Mucosa of descending colon (tissue), 3 donors: Measurements from ENCODE around the gene PRMT1. TPM values are rescaled to one million over a fixed set of nuclear protein-coding genes. Genes with fewer than 3 reads are reported as not detected.

ENCODE experiments used
- ATAC-seq: fragments of 200-7000 bp; cut with Tn5 transposase; one replicate; pipeline ENCODE4 v1.9.1; 2020; ENCODE audit warnings: mild to moderate bottlenecking, moderate library complexity
- DNase-seq, 3 donors: peaks; one replicate each; pipeline ENCODE4 v3.0.0-alpha.2; 2020
- H3K36me3 ChIP-seq: fragments of 200-600 bp; one replicate; pipeline ENCODE4 v1.8.0; 2021; ENCODE audit warnings: low read depth, mild to moderate bottlenecking
- H3K4me1 ChIP-seq: fragments of 200-600 bp; one replicate; pipeline ENCODE4 v1.8.0; 2021; ENCODE audit warnings: low read depth, mild to moderate bottlenecking
- H3K4me3 ChIP-seq: fragments of 200-600 bp; one replicate; pipeline ENCODE4 v1.8.0; 2021; ENCODE audit warnings: mild to moderate bottlenecking
- H3K9me3 ChIP-seq: fragments of 200-600 bp; one replicate; pipeline ENCODE4 v1.8.0; 2021; ENCODE audit warnings: mild to moderate bottlenecking
- CTCF ChIP-seq: fragments of 200-600 bp; IDR thresholded peaks from one replicate; pipeline ENCODE4 v1.8.0; 2022; ENCODE audit warnings: antibody characterized with exemption, mild to moderate bottlenecking
- intact Hi-C, 2 donors: fragments of 100-400 bp; cut with DNase I in 1 of 2; cut with micrococcal nuclease in 1 of 2; formaldehyde crosslinking; loops; one replicate each; pipeline versions ENCODE4 v1.11.0 to v1.11.1; 2022; cut with DNase I, micrococcal nuclease
- total RNA-seq, 3 donors: library from RNA; stranded (reverse); fragmentation: NEBNext Ultra II Directional in 2 of 3; extraction: Animal tissue kit (Norgen Biotek cat#: 25700) in 2 of 3; gene quantifications; one replicate each; pipeline versions ENCODE4 v1.2.1 to v1.2.4, GENCODE V29; 2021 to 2023
- donor health status: DM: no; HTN: no; CAD: no; lungs with moderate emphysema.
- donor health status: DM: no; HTN: no; CAD: no.
- donor health status: DM: no; HTN: yes; CAD: no.

The PRMT1 gene
- total RNA-seq, 3 donors from 2014 or later = 68.1 to 101 (median 94.8) TPM

GRCh38 chr19:49690656-49691242 is 13.7 kb downstream of the PRMT1 start, which contains the start of gene CPT1C:
Gene CPT1C, plus strand, starts transcription at chr19:49691116. Its CDS starts 1,137 bp downstream, at chr19:49692253.
- Histone ChIP-seq H3K4me3 (no peak within 1 kb of the TSS), H3K4me1 (peaks cover 17% of the 10 kb centered on the region), H3K36me3 (no peaks in the 10 kb centered on the region), H3K9me3 (no peaks in the 10 kb centered on the region)
- TF ChIP-seq CTCF = no peak
- DNase-seq (peak in 2 of 3 donors; percentile 67 to 80), ATAC-seq (peak; percentile 73)
- intact Hi-C loops = no loop called here

GRCh38 chr19:49691243-49692146 is 14.4 kb downstream of the PRMT1 start:
- peak in 1 of 3 donors; percentile 33 for DNase-seq
- H3K36me3 ChIP-seq = no peaks in the 10 kb centered on the region

GRCh38 chr19:49692147-49692506 is 15.1 kb downstream of the PRMT1 start:
- H3K4me3 ChIP-seq = no peak overlapping the region
- TF ChIP-seq CTCF = no peak
- ATAC-seq (no peak), DNase-seq (no peak)
- H3K9me3 ChIP-seq = no peaks in the 10 kb centered on the region
- peaks cover 17% of the 10 kb centered on the region for H3K4me1 ChIP-seq
- intact Hi-C loops = no loop called here
- no peaks in the 10 kb centered on the region for H3K36me3 ChIP-seq

More at GRCh38 chr19:49691243-49692146, 14.4 kb downstream of the PRMT1 start:
- TF ChIP-seq CTCF = no peak
- no peaks in the 10 kb centered on the region for H3K9me3 ChIP-seq
- intact Hi-C loops = no loop called here
- H3K4me3 ChIP-seq = no peak overlapping the region
- peak; percentile 18 for ATAC-seq
- peaks cover 17% of the 10 kb centered on the region for H3K4me1 ChIP-seq

GRCh38 chr19:49696115-49696514 is 19.0 kb downstream of the PRMT1 start:
- ATAC-seq (no peak), DNase-seq (no peak)
- H3K4me1 ChIP-seq = no peaks in the 10 kb centered on the region
- intact Hi-C loops = no loop called here
- H3K4me3 ChIP-seq = no peak overlapping the region
- H3K9me3 ChIP-seq = no peaks in the 10 kb centered on the region
- no peak for TF ChIP-seq CTCF
- H3K36me3 ChIP-seq = no peaks in the 10 kb centered on the region

DNA sequence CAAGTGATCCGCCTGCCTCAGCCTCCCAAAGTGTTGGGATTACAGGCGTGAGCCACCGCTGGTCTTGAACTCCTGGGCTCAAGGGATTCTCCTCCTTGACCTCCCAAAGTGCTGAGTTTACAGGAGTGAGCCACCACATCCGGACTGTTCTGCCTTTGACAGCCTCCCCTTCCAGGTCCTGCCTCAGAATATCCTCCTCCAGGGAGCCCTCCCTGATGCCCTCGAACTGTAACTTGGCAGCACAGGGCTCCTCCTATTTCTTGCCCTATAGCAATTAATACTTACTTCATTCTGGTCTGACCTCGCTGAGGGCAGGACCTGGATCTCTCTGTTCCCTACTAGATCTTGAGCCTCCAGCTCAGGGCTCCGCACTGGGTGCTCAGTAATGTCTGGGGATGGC is 19.8 kb downstream of the PRMT1 start:
- intact Hi-C loops = no loop called here
- ATAC-seq = no peak
- H3K4me3 ChIP-seq = no peak overlapping the region
- no peaks in the 10 kb centered on the region for H3K36me3 ChIP-seq
- TF ChIP-seq CTCF = no peak
- no peaks in the 10 kb centered on the region for H3K9me3 ChIP-seq
- no peak for DNase-seq
- H3K4me1 ChIP-seq = no peaks in the 10 kb centered on the region
